HepG2 (cell line): ENCODE measurements around the gene SLCO4A1. TPM values are rescaled to one million over a fixed set of nuclear protein-coding genes. Genes with fewer than 3 reads are reported as not detected.

Source experiments
- ATAC-seq: fragments of 200-7000 bp; cut with Tn5 transposase; 3 replicates; pipeline ENCODE4 v1.9.1; 2020; ENCODE audit warnings: mild to moderate bottlenecking, moderate library complexity
- BruUV-seq: library from RNA; stranded (reverse); fragments of 400-500 nt; replicated peaks from 2 replicates; lab custom pipeline; 2021; lab: Mats Ljungman, UMichigan
- CTCF ChIA-PET: fragments of 300-600 bp; formaldehyde crosslinking; extraction: SDS; loops from one replicate; lab custom pipeline; 2021; ENCODE audit warnings: low total read pairs, inconsistent platforms, low intra/inter-chr PET ratio; lab: Yijun Ruan, JAX
- POLR2A ChIA-PET: fragments of 350-600 bp; sonication (Branson Sonifier 250); formaldehyde crosslinking; loops from one replicate; lab custom pipeline; 2020; ENCODE audit warnings: antibody characterized with exemption, inconsistent platforms; lab: Yijun Ruan, JAX
- DNase-seq: peaks from one replicate; pipeline ENCODE4 v3.0.0-alpha.2; 2015; ENCODE audit warnings: low spot score
- FAIRE-seq: peaks from 3 replicates; lab custom pipeline; 2011; peaks lifted over from hg19 to GRCh38; lab: Jason Lieb, UNC
- H2AFZ ChIP-seq: one replicate; pipeline ENCODE4 v1.6.1; 2011; ENCODE audit warnings: low read length, inconsistent platforms
- H3K27ac ChIP-seq: fragments of 300-600 bp; 3 replicates; pipeline ENCODE4 v1.8.0; 2011; ENCODE audit warnings: mixed run types, mild to moderate bottlenecking, mixed read lengths, low read length, inconsistent platforms; ENCODE audit not compliant: insufficient read depth; ENCODE audit errors: extremely low read length
- H3K27me3 ChIP-seq, 2 experiments: fragments of 200-600 bp in 1 of 2; 2 replicates in 1 of 2; 3 replicates in 1 of 2; pipeline versions ENCODE4 v1.6.0 to v1.8.0; 2011; ENCODE audit warnings: low read length in 2 of 2, mild to moderate bottlenecking in 2 of 2, moderate library complexity in 2 of 2, inconsistent platforms in 1 of 2; ENCODE audit not compliant: insufficient read depth in 2 of 2, control insufficient read depth in 1 of 2
- H3K36me3 ChIP-seq, 2 experiments: fragments of 200-600 bp in 1 of 2; replicated peaks in 1 of 2; 2 replicates in 1 of 2; 3 replicates in 1 of 2; pipeline versions ENCODE4 v1.5.1 to v1.8.0; 2011; ENCODE audit warnings: low read length in 2 of 2, inconsistent platforms in 1 of 2; ENCODE audit not compliant: insufficient read depth in 2 of 2, control insufficient read depth in 1 of 2
- H3K4me1 ChIP-seq: 2 replicates; pipeline ENCODE4 v1.5.1; 2012; ENCODE audit warnings: low read length, inconsistent platforms; ENCODE audit not compliant: insufficient read depth
- H3K4me2 ChIP-seq: 2 replicates; pipeline ENCODE4 v1.6.0; 2011; ENCODE audit warnings: low read depth, low read length, inconsistent platforms
- H3K4me3 ChIP-seq, 3 experiments: fragments of 200-600 bp in 1 of 3; sonication (generic), shearing (Covaris generic) in 1 of 3; replicated peaks in 1 of 3; 2 replicates each; pipeline ENCODE4 v1.5.1; 2011 to 2016; ENCODE audit warnings: low read length in 3 of 3, inconsistent platforms in 2 of 3, low read depth in 2 of 3, mild to moderate bottlenecking in 2 of 3, control low read depth in 1 of 3, mixed read lengths in 1 of 3; ENCODE audit not compliant: insufficient read depth in 1 of 3
- H3K79me2 ChIP-seq: one replicate; pipeline ENCODE4 v1.6.1; 2011; ENCODE audit warnings: low read length, inconsistent platforms; ENCODE audit not compliant: insufficient read depth
- H3K9ac ChIP-seq: 2 replicates; pipeline ENCODE4 v1.6.0; 2011; ENCODE audit warnings: mild to moderate bottlenecking, low read depth, low read length, inconsistent platforms; ENCODE audit not compliant: insufficient read depth
- H3K9me3 ChIP-seq: 2 replicates; pipeline ENCODE4 v1.5.1; 2012; ENCODE audit warnings: mild to moderate bottlenecking, low read length
- H4K20me1 ChIP-seq: 2 replicates; pipeline ENCODE4 v1.6.0; 2011; ENCODE audit warnings: inconsistent platforms, mild to moderate bottlenecking, low read length, moderate library complexity; ENCODE audit not compliant: insufficient read depth
- HNRNPL ChIP-seq: fragments of 200-400 bp; formaldehyde crosslinking; IDR thresholded peaks from 2 replicates; pipeline ENCODE4 v1.6.1; 2017; ENCODE audit warnings: mild to moderate bottlenecking, low read depth, low read length
- MTF2 ChIP-seq: sonication (generic); formaldehyde crosslinking; IDR thresholded peaks from 2 replicates; pipeline ENCODE4 v1.5.0; 2020; ENCODE audit warnings: missing genetic modification reagents, borderline replicate concordance
- PREB ChIP-seq: sonication (generic); formaldehyde crosslinking; IDR thresholded peaks from 2 replicates; pipeline ENCODE4 v1.4.0; 2020; ENCODE audit warnings: missing genetic modification reagents
- SRF ChIP-seq: IDR thresholded peaks from 2 replicates; pipeline ENCODE4 v1.6.1; 2011; ENCODE audit warnings: mild to moderate bottlenecking, low read depth, low read length, moderate library complexity
- ZBTB38 ChIP-seq: sonication (generic); formaldehyde crosslinking; IDR thresholded peaks from 2 replicates; pipeline ENCODE4 v1.5.1; 2020; ENCODE audit warnings: mild to moderate bottlenecking, missing genetic modification reagents
- ZNF670 ChIP-seq: sonication (generic); formaldehyde crosslinking; IDR thresholded peaks from 2 replicates; pipeline ENCODE4 v1.8.0; 2022; ENCODE audit warnings: mild to moderate bottlenecking, missing genetic modification reagents, borderline replicate concordance
- WGBS: methylation state at CpG from one replicate; pipeline ENCODE4 v1.1.6; 2017; ENCODE audit warnings: low lambda C conversion rate; 5-methylcytosine and 5-hydroxymethylcytosine counted together
- in situ Hi-C: cut with HindIII; loops from 2 replicates; pipeline ENCODE4 v1.10.0; 2017; ENCODE audit warnings: low pct_unique_long_range_greater_than_20kb; ENCODE audit not compliant: extremely low pct_ligation_motif_present
- intact Hi-C: fragments of 100-400 bp; cut with micrococcal nuclease; formaldehyde crosslinking; loops from one replicate; pipeline ENCODE4 v1.10.0; 2022; ENCODE audit not compliant: unreplicated experiment
- polyA plus RNA-seq, 8 experiments: library from polyadenylated mRNA; depleted of rRNA in 3 of 8; stranded (reverse) in 7 of 8; unstranded in 1 of 8; fragments of >200 nt; fragmentation: Illumina TruSeq in 4 of 8; extraction: Trizol in 4 of 8; gene quantifications; 2 replicates each; pipeline versions ENCODE4 v1.2.1 to v1.2.3, GENCODE V29; 2011 to 2016; ENCODE audit warnings: low read depth in 4 of 8, missing spikeins in 1 of 8, mixed read lengths in 1 of 8; ENCODE audit not compliant: insufficient read depth in 1 of 8
- total RNA-seq, 5 experiments: library from RNA; depleted of rRNA; stranded (reverse); fragments of >200 nt; fragmentation: Illumina TruSeq; extraction: Trizol; gene quantifications; 2 replicates each; pipeline ENCODE4 v1.2.3, GENCODE V29; 2016; ENCODE audit warnings: low read depth in 1 of 5
- TF ChIP-seq, protein P1 (sequence below): sonication (generic); formaldehyde crosslinking; IDR thresholded peaks from 2 replicates; pipeline ENCODE4 v1.4.0; 2020; ENCODE audit warnings: missing genetic modification reagents; ENCODE audit errors: not compliant biosample characterization

Gene SLCO4A1
- total and polyA plus RNA-seq, 2 of the 13 experiments (the other 11 are each of a cell fraction or from before 2014, with no cell fraction given), result 55.5 to 112 TPM

DNA sequence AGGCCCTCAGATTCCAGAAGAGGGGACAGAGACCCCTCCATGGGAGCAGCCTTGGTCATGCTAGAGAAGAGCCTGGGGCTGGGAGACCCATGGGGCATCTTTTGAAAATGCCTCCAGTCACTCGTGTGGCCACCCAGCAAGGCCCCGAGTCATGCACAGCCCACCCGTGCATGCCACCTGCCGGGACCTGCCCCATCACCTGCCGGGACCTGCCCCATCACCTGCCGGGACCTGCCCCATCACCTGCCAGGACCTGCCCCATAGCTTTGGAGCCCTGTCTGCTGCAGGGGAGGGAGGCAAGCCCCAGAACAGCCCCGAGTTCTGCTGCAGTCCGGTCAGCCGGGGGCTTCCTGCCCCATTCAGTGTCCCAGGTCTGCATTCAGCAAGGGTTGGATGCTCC, 37.5 kb upstream of the SLCO4A1 start:
- peaks cover 11% of the 10 kb centered on the region for H3K4me1 ChIP-seq
- CTCF ChIA-PET, result no interaction called here
- H3K27me3 ChIP-seq, result peaks cover 38 to 87% of the 10 kb centered on the region in 2 experiments
- POLR2A ChIA-PET, result no interaction called here
- in situ Hi-C loops (no loop called here), intact Hi-C loops (no loop called here)
- no peaks in the 10 kb centered on the region for H3K36me3 ChIP-seq
- no peaks in the 10 kb centered on the region for H3K9me3 ChIP-seq
- H3K9ac ChIP-seq, result no peak overlapping the region
- no TSS peak for BruUV-seq
- H3K27ac ChIP-seq, result no peak overlapping the region
- DNase-seq, result no peak
- no peak overlapping the region for H2AFZ ChIP-seq
- no peak for ATAC-seq
- TF ChIP-seq, protein P1, sequence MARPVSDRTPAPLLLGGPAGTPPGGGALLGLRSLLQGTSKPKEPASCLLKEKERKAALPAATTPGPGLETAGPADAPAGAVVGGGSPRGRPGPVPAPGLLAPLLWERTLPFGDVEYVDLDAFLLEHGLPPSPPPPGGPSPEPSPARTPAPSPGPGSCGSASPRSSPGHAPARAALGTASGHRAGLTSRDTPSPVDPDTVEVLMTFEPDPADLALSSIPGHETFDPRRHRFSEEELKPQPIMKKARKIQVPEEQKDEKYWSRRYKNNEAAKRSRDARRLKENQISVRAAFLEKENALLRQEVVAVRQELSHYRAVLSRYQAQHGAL (CRISPR knock-in tag), result no peak
- TF ChIP-seq MTF2, result 0 out of 2 replicates have a peak, but pooled peaks have one; percentile 26
- H3K4me3 ChIP-seq, result no peak overlapping the region
- FAIRE-seq, result no peak
- WGBS, result 7% methylated on average over 8 of the region's 9 CpGs
- no peak overlapping the region for H3K4me2 ChIP-seq
- no peaks in the 10 kb centered on the region for H3K79me2 ChIP-seq
- no peaks in the 10 kb centered on the region; the same call in 1 of the 2 replicates for H4K20me1 ChIP-seq

- no peak for FAIRE-seq
- H3K27ac ChIP-seq, result no peak overlapping the region
- intact Hi-C loops (no loop called here), in situ Hi-C loops (no loop called here)
- H3K9ac ChIP-seq, result no peak overlapping the region
- CTCF ChIA-PET, result no interaction called here
- TF ChIP-seq HNRNPL (0 out of 2 replicates have a peak, but pooled peaks have one; percentile 66), PREB (CRISPR knock-in tag) (no peak), ZNF670 (CRISPR knock-in tag) (no peak), ZBTB38 (CRISPR knock-in tag) (no peak), SRF (no peak)
- no peak for ATAC-seq
- H3K27me3 ChIP-seq, result peaks cover 39 to 92% of the 10 kb centered on the region in 2 experiments
- H3K4me1 ChIP-seq, result peaks cover 11% of the 10 kb centered on the region
- no peak overlapping the region for H3K4me2 ChIP-seq
- no peaks in the 10 kb centered on the region for H3K79me2 ChIP-seq
- no TSS peak for BruUV-seq
- no peaks in the 10 kb centered on the region for H3K36me3 ChIP-seq
- DNase-seq, result no peak
- POLR2A ChIA-PET, result no interaction called here
- H3K4me3 ChIP-seq, result no peak overlapping the region
- 45% methylated on average over 11 of the region's 11 CpGs for WGBS
- no peak overlapping the region for H2AFZ ChIP-seq
- no peaks in the 10 kb centered on the region for H3K9me3 ChIP-seq
- no peaks in the 10 kb centered on the region; the same call in 1 of the 2 replicates for H4K20me1 ChIP-seq
Measured at GRCh38 chr20:62605236-62605943, 36.9 kb upstream of the SLCO4A1 start.
